Raji (cell line): Measurements from ENCODE around the gene SERPINB2.

ENCODE experiments used
- POLR2A ChIP-seq: IDR thresholded peaks from 2 replicates; pipeline ENCODE4 v1.6.1; 2011; ENCODE audit warnings: low read depth, low read length, control low read depth; ENCODE audit not compliant: insufficient read depth

SERPINB2 gene

GRCh38 chr18:63905361-63905760 lies 17.9 kb downstream of the SERPINB2 start:
- TF ChIP-seq POLR2A: no peak

- no peak for TF ChIP-seq POLR2A
Observed at GRCh38 chr18:63906056-63906455, 18.6 kb downstream of the SERPINB2 start.

- no peak for TF ChIP-seq POLR2A
Observed at GRCh38 chr18:63907664-63908063, 20.2 kb downstream of the SERPINB2 start, which contains the start of gene SERPINB10. Gene SERPINB10 (plus strand): TSS chr18:63907958. CDS start chr18:63915511, 7,553 bp downstream.

- no peak for TF ChIP-seq POLR2A
Observed at GRCh38 chr18:63908858-63909257, 21.4 kb downstream of the SERPINB2 start.

- TF ChIP-seq POLR2A: no peak
Observed at GRCh38 chr18:63909870-63910269, 22.4 kb downstream of the SERPINB2 start.

GRCh38 chr18:63917817-63918216 lies 30.3 kb downstream of the SERPINB2 start:
- TF ChIP-seq POLR2A: no peak

- no peak for TF ChIP-seq POLR2A
Observed at GRCh38 chr18:63922049-63922448, 34.5 kb downstream of the SERPINB2 start.

GRCh38 chr18:63924551-63924950 lies 37.0 kb downstream of the SERPINB2 start:
- no peak for TF ChIP-seq POLR2A

GRCh38 chr18:63928331-63928730 lies 40.8 kb downstream of the SERPINB2 start:
- TF ChIP-seq POLR2A: no peak

GRCh38 chr18:63930773-63931354 lies 43.4 kb downstream of the SERPINB2 start:
- no peak for TF ChIP-seq POLR2A

GRCh38 chr18:63936156-63936931 lies 48.8 kb downstream of the SERPINB2 start:
- no peak for TF ChIP-seq POLR2A

- TF ChIP-seq POLR2A: no peak
Observed at GRCh38 chr18:63936932-63937393, 49.5 kb downstream of the SERPINB2 start.

- TF ChIP-seq POLR2A: no peak
Observed at GRCh38 chr18:63940008-63940407, 52.5 kb downstream of the SERPINB2 start.

- TF ChIP-seq POLR2A: no peak
Observed at GRCh38 chr18:63947051-63947790, 59.7 kb downstream of the SERPINB2 start.

- peak; percentile 60 for TF ChIP-seq POLR2A
Observed at GRCh38 chr18:63949068-63949737, 61.7 kb downstream of the SERPINB2 start, which contains the start of gene HMSD. Gene HMSD (plus strand): TSS chr18:63949301. CDS start chr18:63953456, 4,155 bp downstream.
